Natural killer cell treated with Interleukin-12 subunit alpha and Interleukin-12 subunit beta and Interleukin-15 and Interleukin-18, amount 100 ng/mL, for 72 hours (primary cell): ENCODE results near the gene C19orf47. TPM values are rescaled to one million over a fixed set of nuclear protein-coding genes. Genes with fewer than 3 reads are reported as not detected.

Experiments
- ATAC-seq, 2 donors: fragments of 150-1000 bp; cut with Tn5 transposase in 1 of 2; sonication (Bioruptor Pico), chemical (Tn5 transposase) in 1 of 2; 2 replicates each; pipeline ENCODE4 v1.10.0; 2021
- DNase-seq: peaks from one replicate; pipeline ENCODE4 v3.0.0; 2022; ENCODE audit warnings: low spot score
- H3K27ac Mint-ChIP-seq, 2 donors: 1 replicate in 1 of 2; 2 replicates in 1 of 2; pipeline ENCODE4 v1.8.0; 2022; ENCODE audit warnings: mixed read lengths in 2 of 2, mild to moderate bottlenecking in 1 of 2, moderate library complexity in 1 of 2
- H3K27me3 Mint-ChIP-seq, 2 donors: 1 replicate in 1 of 2; 2 replicates in 1 of 2; pipeline ENCODE4 v1.8.0; 2022; ENCODE audit warnings: mixed read lengths in 2 of 2
- H3K36me3 Mint-ChIP-seq: one replicate; pipeline ENCODE4 v1.8.0; 2022; ENCODE audit warnings: mixed read lengths
- H3K4me1 Mint-ChIP-seq, 2 donors: 1 replicate in 1 of 2; 2 replicates in 1 of 2; pipeline ENCODE4 v1.8.0; 2022; ENCODE audit warnings: low read depth in 2 of 2, mixed read lengths in 2 of 2, mild to moderate bottlenecking in 1 of 2
- H3K4me3 Mint-ChIP-seq: one replicate; pipeline ENCODE4 v1.8.0; 2022; ENCODE audit warnings: mixed read lengths
- H3K9me3 Mint-ChIP-seq: 2 replicates; pipeline ENCODE4 v1.8.0; 2022; ENCODE audit warnings: mixed read lengths
- total RNA-seq, 2 donors: library from RNA; stranded (reverse); gene quantifications; one replicate each; pipeline ENCODE4 v1.2.3, GENCODE V29; 2022

Gene C19orf47
- total RNA-seq, 2 donors from 2014 or later = 18.1 to 33.5 TPM

GRCh38 chr19:40367577-40368434 is 19.6 kb upstream of the C19orf47 start:
- Mint-ChIP-seq H3K9me3 (no peaks in the 10 kb centered on the region), H3K4me3 (no peak overlapping the region), H3K27me3 (no peaks in the 10 kb centered on the region), H3K27ac (no peak overlapping the region), H3K36me3 (no peaks in the 10 kb centered on the region), H3K4me1 (peaks cover 18 to 20% of the 10 kb centered on the region in 2 donors)
- no peak for ATAC-seq
- no peak for DNase-seq

DNA sequence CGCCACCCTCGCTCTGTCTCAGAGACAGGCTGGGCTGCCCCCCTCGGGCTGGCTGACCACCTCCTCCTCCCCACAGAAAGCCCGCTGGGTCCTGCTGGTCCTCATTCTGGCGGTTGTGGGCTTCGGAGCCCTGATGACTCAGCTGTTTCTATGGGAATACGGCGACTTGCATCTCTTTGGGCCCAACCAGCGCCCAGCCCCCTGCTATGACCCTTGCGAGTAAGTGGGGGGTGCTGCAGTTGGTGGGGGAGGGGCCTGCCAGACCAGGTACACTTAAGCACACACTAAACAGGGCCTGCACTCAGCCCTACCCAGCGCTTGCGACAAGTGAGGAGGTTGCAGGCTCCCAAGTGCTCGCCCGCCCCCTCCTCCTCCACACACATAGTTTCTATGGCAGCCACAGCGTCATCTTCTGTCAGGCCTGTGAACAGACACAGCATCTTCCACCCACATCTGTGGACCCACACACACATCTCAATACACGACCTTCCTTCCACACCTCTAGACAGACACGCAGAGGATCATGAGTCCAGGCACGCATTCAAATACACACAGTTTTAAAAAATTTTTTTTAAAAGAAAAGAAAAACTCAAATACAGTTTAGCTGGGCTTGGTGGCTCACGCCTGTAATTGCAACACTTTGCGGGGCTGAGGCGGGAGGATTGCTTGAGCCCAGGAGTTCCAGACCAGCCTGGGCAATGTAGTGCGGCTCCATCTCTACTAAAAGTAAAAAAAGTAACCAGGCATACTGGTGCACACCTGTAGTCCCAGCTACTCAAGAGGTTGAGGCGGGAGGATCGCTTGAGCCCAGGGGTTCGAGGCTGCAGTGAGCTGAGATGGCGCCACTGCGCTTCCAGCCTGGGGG is 18.7 kb upstream of the C19orf47 start:
- Mint-ChIP-seq H3K4me3 (no peak overlapping the region), H3K36me3 (no peaks in the 10 kb centered on the region), H3K4me1 (peaks cover 19 to 25% of the 10 kb centered on the region in 2 donors), H3K9me3 (no peaks in the 10 kb centered on the region), H3K27ac (no peak overlapping the region), H3K27me3 (no peaks in the 10 kb centered on the region)
- ATAC-seq (peak in 1 of 2 donors; percentile 41), DNase-seq (no peak)

DNA sequence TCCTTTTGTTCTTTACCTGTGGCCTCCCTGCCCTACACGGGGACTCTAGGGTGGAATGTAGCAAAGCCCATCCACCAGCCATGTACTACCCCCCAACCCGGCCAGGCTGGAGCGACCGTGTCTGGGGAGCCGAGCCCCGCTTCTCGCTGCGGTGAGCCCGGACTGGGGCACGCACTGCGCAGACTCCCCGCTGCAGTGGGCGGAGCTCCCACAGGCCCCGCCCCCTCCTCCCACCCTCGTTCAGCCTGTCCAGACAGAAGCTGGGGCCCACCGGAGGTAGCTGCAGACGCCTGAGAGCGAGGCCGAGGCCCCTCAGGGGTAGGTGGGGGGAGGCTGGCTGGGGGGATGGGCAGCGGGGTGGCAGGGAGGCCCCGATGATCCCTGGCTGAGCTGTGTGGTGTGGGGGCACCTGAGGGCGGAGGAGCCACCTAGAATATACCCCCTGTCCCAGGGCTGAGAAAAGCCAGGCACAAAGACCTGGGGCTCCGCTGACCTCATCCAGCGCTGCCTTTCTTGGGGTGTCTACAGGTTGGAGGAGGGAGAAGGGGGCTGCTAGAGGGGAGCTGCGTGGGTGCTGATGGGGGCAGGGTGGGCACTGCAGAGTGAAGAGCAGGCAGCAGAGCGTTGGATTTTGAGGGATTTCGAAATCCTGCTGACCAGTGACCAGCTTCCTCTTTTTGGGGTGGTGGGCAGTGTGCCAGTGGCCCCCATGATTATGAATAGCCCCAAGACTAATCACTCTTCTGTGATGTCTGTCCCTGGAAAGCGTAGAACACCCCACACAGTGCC is 17.6 kb upstream of the C19orf47 start:
- ATAC-seq (peak; percentile 72 to 85), DNase-seq (no peak)
- Mint-ChIP-seq H3K9me3 (no peaks in the 10 kb centered on the region), H3K27ac (no peak overlapping the region), H3K4me1 (peaks cover 19 to 28% of the 10 kb centered on the region in 2 donors), H3K27me3 (no peaks in the 10 kb centered on the region), H3K36me3 (no peaks in the 10 kb centered on the region), H3K4me3 (peak overlapping the region; percentile 55)

DNA sequence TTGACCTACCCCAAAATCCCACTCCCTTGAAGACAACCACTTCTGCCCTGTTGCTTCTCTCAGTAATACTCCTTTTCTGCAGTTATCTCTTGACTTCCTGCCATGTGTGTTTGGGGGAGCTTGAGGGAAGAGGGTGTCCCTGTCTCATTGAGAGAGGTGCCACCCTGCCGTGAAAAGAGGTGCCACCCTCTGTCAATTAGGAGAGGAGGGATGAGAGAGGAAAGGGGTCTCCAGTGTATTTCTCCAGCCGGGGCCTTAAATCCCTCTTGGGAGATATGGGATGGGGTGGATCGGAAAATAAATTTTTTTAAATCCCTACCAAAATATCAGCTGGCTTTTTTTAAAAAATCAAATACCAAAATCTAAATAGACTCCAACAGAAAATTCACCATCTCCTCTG is 16.8 kb upstream of the C19orf47 start:
- Mint-ChIP-seq H3K27me3 (no peaks in the 10 kb centered on the region), H3K9me3 (no peaks in the 10 kb centered on the region), H3K36me3 (no peaks in the 10 kb centered on the region), H3K4me3 (peak overlapping the region; percentile 55), H3K27ac (peak overlapping the region in 1 of 2 donors; percentile 33), H3K4me1 (peaks cover 19 to 31% of the 10 kb centered on the region in 2 donors)
- ATAC-seq (no peak), DNase-seq (no peak)

DNA sequence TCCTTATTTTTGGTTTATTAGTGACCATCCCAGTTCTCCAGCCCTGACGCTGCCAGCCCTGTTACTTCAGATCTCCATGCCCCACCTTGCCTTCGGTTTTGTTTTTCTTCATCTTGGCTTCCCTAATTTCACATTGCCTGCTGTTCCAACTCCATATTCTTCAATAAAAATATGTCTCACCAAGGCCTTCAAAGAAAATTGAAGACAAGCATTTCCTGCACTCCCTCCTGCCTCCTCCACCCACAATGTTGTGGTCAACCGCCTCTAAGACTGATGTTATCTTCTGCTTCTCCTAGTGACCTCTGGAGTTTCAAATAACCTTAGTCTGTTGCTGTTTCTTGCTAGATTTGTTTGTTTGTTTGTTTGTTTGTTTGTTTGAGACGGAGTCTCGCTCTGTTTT is 14.9 kb upstream of the C19orf47 start:
- Mint-ChIP-seq H3K27me3 (no peaks in the 10 kb centered on the region), H3K9me3 (no peaks in the 10 kb centered on the region), H3K27ac (peak overlapping the region; percentile 27 to 68), H3K4me3 (peak overlapping the region; percentile 35), H3K36me3 (no peaks in the 10 kb centered on the region), H3K4me1 (peaks cover 19 to 35% of the 10 kb centered on the region in 2 donors)
- DNase-seq (no peak), ATAC-seq (no peak)

- Mint-ChIP-seq H3K4me1 (peaks cover 19 to 44% of the 10 kb centered on the region in 2 donors), H3K27me3 (no peaks in the 10 kb centered on the region), H3K9me3 (no peaks in the 10 kb centered on the region), H3K36me3 (no peaks in the 10 kb centered on the region), H3K4me3 (no peak overlapping the region), H3K27ac (peak overlapping the region; percentile 27 to 66)
- ATAC-seq (no peak), DNase-seq (no peak)
Observed at GRCh38 chr19:40362160-40362559, 14.0 kb upstream of the C19orf47 start.

DNA sequence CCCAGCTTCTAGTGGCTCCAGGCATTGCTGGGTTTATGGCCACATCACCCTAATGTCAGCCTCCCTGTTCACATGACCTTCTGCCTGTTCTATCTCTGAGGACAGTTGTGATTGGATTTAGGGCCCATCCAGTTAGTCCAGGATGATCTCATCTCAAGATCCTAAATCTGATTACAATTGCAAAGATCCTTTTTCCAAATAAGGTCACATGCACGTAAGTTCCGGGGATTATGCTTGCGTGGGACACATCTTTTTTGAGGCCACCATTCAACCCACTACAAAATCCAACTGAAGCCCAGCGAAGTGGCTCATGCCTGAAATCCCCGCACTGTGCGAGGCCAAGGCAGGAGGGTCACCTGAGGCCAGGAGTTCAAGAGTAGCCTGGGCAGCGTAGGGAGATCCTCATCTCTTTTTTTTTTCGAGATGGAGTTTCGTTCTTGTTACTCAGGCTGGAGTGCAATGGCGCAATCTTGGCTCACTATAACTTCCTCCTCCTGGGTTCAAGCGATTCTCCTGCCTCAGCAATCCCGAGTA is 12.6 kb upstream of the C19orf47 start:
- Mint-ChIP-seq H3K4me1 (peaks cover 19 to 44% of the 10 kb centered on the region in 2 donors), H3K36me3 (no peaks in the 10 kb centered on the region), H3K9me3 (no peaks in the 10 kb centered on the region), H3K4me3 (no peak overlapping the region), H3K27me3 (no peaks in the 10 kb centered on the region), H3K27ac (no peak overlapping the region)
- DNase-seq = no peak
- ATAC-seq = no peak

DNA sequence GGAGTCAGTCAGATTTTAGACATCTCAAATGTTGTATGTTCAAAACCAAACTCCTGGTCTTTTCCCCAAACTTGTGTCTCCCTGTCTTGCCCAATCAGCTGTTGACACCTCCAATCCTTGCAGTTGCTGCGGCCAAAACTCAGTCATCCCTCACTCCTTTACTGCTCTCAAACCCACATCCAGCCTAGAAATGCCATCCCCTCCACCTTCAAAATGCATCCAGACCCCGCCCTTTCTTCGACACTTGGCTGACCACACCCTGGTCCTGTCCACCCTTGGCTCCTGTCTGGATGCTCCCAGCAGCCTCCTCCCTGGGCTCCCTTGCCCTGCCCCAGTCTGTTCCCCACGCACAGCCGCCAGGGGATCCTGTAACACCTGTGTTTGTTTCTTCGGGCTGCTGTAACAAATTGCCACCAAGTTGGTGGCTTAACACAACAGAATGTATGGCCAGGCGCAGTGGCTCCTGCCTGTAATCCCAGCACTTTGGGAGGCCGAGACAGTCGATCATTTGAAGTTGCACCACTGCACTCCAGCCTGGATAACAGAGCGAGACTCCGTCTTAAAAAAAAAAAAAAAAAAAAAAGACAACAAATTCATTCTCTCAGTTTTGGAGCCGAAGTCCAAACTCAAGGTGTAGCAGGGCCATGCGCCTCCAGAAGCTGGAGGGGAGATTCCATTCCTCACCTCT is 12.0 kb upstream of the C19orf47 start:
- no peak overlapping the region for H3K27ac Mint-ChIP-seq
- peaks cover 15 to 42% of the 10 kb centered on the region in 2 donors for H3K4me1 Mint-ChIP-seq

DNA sequence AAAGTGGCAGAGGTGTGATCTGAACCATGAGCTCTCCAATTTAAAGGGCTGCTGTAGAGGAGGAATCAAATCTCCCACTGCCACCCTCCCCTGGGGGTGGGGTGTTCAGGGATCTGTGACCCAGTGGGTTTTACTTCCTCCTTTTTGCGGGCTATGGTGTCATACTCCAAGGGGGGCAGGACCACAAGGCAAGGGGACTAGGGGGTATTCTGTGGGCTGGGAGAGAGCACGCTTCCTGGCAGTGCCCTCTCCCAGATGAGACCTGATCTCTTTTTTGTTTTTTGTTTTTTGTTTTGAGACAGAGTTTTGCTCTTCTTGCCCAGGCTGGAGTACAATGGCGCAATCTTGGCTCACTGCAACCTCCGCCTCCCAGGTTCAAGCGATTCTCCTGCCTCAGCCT is 10.6 kb upstream of the C19orf47 start:
- Mint-ChIP-seq H3K27me3 (no peaks in the 10 kb centered on the region), H3K27ac (no peak overlapping the region), H3K9me3 (no peaks in the 10 kb centered on the region), H3K36me3 (no peaks in the 10 kb centered on the region), H3K4me3 (no peak overlapping the region), H3K4me1 (peaks cover 11 to 37% of the 10 kb centered on the region in 2 donors)
- ATAC-seq (peak in 1 of 2 donors; percentile 28), DNase-seq (no peak)

More for the DNA sequence above, 12.0 kb upstream of the C19orf47 start:
- Mint-ChIP-seq H3K4me3 (no peak overlapping the region), H3K27me3 (no peaks in the 10 kb centered on the region), H3K9me3 (no peaks in the 10 kb centered on the region), H3K36me3 (no peaks in the 10 kb centered on the region)
- ATAC-seq = no peak
- DNase-seq = no peak

DNA sequence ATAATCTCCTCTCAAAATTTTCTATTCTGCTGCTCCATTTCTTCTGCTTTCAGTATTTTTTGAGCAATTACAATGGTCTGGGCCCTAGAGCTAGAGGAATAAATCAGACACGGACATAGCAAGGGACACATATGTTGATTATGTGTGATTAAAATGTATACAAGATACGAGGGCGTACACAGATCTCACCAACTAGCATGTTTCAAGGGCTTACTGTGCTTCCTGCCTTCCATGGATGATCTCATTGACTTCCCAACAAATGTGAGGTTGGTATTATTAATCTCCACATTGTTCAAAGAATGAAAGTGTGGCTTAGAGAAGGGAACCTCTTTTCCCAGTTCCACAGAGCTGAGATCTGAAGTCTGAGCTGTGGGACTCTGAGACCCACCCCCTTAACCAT is 9.4 kb upstream of the C19orf47 start:
- Mint-ChIP-seq H3K4me1 (peaks cover 0 to 29% of the 10 kb centered on the region in 2 donors), H3K36me3 (no peaks in the 10 kb centered on the region), H3K9me3 (no peaks in the 10 kb centered on the region), H3K27me3 (no peaks in the 10 kb centered on the region), H3K27ac (no peak overlapping the region), H3K4me3 (no peak overlapping the region)
- DNase-seq (no peak), ATAC-seq (no peak)

DNA sequence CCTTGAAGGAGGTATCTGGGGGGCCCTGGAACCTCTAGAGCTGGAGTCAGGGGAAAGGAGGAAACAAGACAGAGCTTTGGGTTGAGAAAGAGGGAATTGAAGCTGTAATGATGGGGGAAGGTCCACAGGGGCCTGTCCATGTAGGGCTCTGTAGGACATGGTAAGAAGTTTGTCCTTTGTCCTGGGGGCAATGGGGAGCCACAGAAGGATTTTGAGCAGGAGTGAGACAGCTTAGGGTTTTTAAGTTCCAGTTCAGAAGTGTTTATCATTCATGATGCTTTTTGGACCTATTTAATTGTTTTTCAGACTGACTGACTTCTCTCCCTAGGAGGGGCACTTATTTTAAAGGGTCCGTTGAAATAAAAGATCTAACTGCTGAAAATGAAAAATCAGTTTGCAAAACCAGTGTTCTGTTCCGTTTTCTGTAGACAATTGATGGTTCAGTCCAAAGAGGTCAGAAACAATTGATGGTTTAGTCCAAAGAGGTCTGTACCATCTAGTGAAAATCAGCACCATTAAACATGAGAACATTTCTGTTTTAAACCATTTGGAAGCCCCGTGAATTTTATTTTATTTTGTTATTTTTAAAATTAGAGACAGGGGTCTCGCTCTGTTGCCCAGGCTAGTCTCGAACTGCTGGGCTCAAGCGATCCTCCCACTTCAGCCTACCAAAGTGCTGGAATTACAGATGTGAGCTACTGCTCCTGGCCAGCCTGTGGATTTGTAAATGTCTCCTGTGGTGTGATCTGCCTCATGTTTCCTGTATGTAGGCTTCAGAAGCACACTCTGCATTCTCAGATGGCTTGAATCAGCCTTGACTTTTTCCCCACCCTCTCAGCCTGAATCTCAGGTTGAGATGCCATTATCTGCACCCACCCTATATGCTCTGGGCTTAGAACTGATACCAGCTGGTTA is 8.7 kb upstream of the C19orf47 start:
- no peak overlapping the region for H3K27ac Mint-ChIP-seq
- DNase-seq (no peak), ATAC-seq (no peak)
- H3K9me3 Mint-ChIP-seq = no peaks in the 10 kb centered on the region
- H3K4me1 Mint-ChIP-seq = peaks cover 0 to 23% of the 10 kb centered on the region in 2 donors
- H3K36me3 Mint-ChIP-seq = no peaks in the 10 kb centered on the region
- no peaks in the 10 kb centered on the region for H3K27me3 Mint-ChIP-seq
- no peak overlapping the region for H3K4me3 Mint-ChIP-seq
